Neural progenitor cell (in vitro differentiated cells): ENCODE measurements around the gene MAGIX. TPM values are rescaled to one million over a fixed set of nuclear protein-coding genes. Genes with fewer than 3 reads are reported as not detected.
A peak's percentile ranks its signal among the peaks of the same experiment; 100 is the strongest.

Experiments used
- DNase-seq: peaks from one replicate; pipeline ENCODE4 v3.0.0-alpha.2; 2016; ENCODE audit warnings: low spot score
- H2AFZ ChIP-seq: fragments of 200-600 bp; sonication (generic); replicated peaks from 2 replicates; pipeline ENCODE4 v1.6.1; 2016; ENCODE audit warnings: antibody characterized with exemption
- H3F3A ChIP-seq: fragments of 200-600 bp; sonication (generic); 2 replicates; pipeline ENCODE4 v1.6.1; 2016; ENCODE audit warnings: antibody characterized with exemption, low read depth
- H3K27ac ChIP-seq: fragments of 200-600 bp; sonication (generic); 2 replicates; pipeline ENCODE4 v1.5.1; 2016; ENCODE audit warnings: mild to moderate bottlenecking
- H3K27me3 ChIP-seq: fragments of 200-600 bp; sonication (generic); 2 replicates; pipeline ENCODE4 v1.6.1; 2016; ENCODE audit warnings: mild to moderate bottlenecking, moderate library complexity
- H3K36me3 ChIP-seq: fragments of 200-600 bp; sonication (generic); 2 replicates; pipeline ENCODE4 v1.5.1; 2016
- H3K4me1 ChIP-seq: fragments of 200-600 bp; sonication (generic); 2 replicates; pipeline ENCODE4 v1.6.1; 2016; ENCODE audit warnings: mixed run types
- H3K4me2 ChIP-seq: fragments of 200-600 bp; sonication (generic); 2 replicates; pipeline ENCODE4 v1.6.1; 2016
- H3K4me3 ChIP-seq: fragments of 200-600 bp; sonication (generic); 2 replicates; pipeline ENCODE4 v1.5.1; 2016
- H3K79me2 ChIP-seq: fragments of 200-600 bp; sonication (generic); 2 replicates; pipeline ENCODE4 v1.6.1; 2016; ENCODE audit warnings: low read depth
- H3K9ac ChIP-seq: fragments of 200-600 bp; sonication (generic); 2 replicates; pipeline ENCODE4 v1.6.1; 2016
- H3K9me3 ChIP-seq: fragments of 200-600 bp; sonication (generic); 2 replicates; pipeline ENCODE4 v1.5.1; 2016; ENCODE audit warnings: low read depth
- H4K20me1 ChIP-seq: fragments of 200-600 bp; sonication (generic); 2 replicates; pipeline ENCODE4 v1.6.1; 2016; ENCODE audit warnings: low read depth
- H3K27ac Mint-ChIP-seq: 3 replicates; pipeline ENCODE4 v1.8.0; 2021; ENCODE audit warnings: mixed read lengths
- H3K27me3 Mint-ChIP-seq: 2 replicates; pipeline ENCODE4 v1.8.0; 2022; ENCODE audit warnings: low read depth, mild to moderate bottlenecking, inconsistent platforms, moderate library complexity, mixed read lengths; ENCODE audit not compliant: insufficient read depth
- H3K36me3 Mint-ChIP-seq: 3 replicates; pipeline ENCODE4 v1.8.0; 2021; ENCODE audit warnings: mixed read lengths
- H3K4me1 Mint-ChIP-seq: 3 replicates; pipeline ENCODE4 v1.8.0; 2021; ENCODE audit warnings: mixed read lengths
- H3K4me3 Mint-ChIP-seq: 3 replicates; pipeline ENCODE4 v1.8.0; 2021; ENCODE audit warnings: mild to moderate bottlenecking, moderate library complexity, mixed read lengths
- H3K9me3 Mint-ChIP-seq: 3 replicates; pipeline ENCODE4 v1.8.0; 2020; ENCODE audit warnings: mixed read lengths
- EZH2 ChIP-seq: fragments of 200-600 bp; sonication (generic); IDR thresholded peaks from 2 replicates; pipeline ENCODE4 v1.6.1; 2017; ENCODE audit warnings: antibody characterized with exemption, mild to moderate bottlenecking, moderate library complexity
- EZH2phosphoT487 ChIP-seq: fragments of 200-600 bp; sonication (generic); IDR thresholded peaks from 2 replicates; pipeline ENCODE4 v1.6.1; 2017; ENCODE audit warnings: antibody characterized with exemption
- total RNA-seq: library from RNA; depleted of rRNA; stranded (reverse); fragments of >200 nt; gene quantifications from 2 replicates; pipeline ENCODE4 v1.2.3, GENCODE V29; 2015; ENCODE audit warnings: low replicate concordance
- TF ChIP-seq, protein P1 (sequence below): fragments of 200-600 bp; sonication (generic); IDR thresholded peaks from 2 replicates; pipeline ENCODE4 v1.5.1; 2017; ENCODE audit warnings: antibody characterized with exemption, mild to moderate bottlenecking

Gene MAGIX
- total RNA-seq, 1 donor from 2014 or later = 1.5 TPM

DNA sequence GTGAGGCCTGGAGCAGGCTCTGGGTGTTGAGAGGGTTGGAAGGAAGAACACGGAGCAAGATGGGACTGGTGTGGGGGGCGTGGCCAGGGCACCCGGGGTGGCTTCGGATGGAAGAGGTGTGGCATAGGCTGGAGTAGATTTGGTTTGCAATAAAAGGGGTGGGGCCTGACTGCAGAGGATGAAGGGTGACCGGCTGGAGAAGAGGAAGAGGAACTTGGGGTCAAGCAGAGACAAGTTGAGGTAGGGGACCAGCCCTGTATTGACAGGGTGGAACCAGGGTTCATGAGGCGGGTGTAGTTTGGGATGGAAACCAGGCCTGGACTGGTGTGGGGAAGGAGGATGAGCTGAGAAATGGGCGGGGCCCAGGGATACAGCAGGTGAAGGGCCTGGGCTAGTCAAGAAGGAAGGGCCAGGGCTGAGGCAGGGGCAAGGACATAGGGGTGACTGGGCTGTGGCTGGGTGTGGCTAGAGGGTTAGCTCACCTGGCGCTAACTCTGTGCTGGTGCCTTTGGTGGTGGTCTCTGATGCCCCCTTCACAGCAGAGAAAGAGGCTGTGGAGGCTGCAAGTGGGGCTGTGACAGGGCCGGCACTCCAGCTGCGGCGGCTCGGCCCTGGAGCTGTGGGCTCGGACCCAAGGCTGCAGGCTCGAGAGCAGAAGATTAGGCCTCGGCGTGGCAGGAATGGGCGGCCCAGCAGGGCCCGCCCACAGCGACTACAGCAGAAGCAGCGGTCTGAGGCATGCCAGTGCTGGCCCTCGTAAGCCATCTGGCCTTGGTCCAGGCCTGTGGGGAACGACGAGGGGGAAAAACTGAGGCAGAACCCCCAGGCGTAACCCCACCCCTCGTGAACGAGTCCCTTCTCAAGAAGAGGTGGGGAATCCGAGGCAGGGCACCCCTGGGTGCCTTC is 14.1 kb downstream of the MAGIX start:
- Mint-ChIP-seq H3K27ac (no peak overlapping the region), H3K9me3 (peaks cover 42% of the 10 kb centered on the region), H3K27me3 (peaks cover 20% of the 10 kb centered on the region), H3K4me3 (no peak overlapping the region), H3K36me3 (peaks cover 10% of the 10 kb centered on the region), H3K4me1 (no peaks in the 10 kb centered on the region)
- Histone ChIP-seq H3K9me3 (no peaks in the 10 kb centered on the region), H3F3A (no peaks in the 10 kb centered on the region), H3K27me3 (peaks cover 18% of the 10 kb centered on the region), H2AFZ (no peak overlapping the region), H3K4me1 (no peaks in the 10 kb centered on the region), H3K27ac (no peak overlapping the region), H3K79me2 (no peaks in the 10 kb centered on the region), H3K4me2 (no peak overlapping the region), H3K9ac (no peak overlapping the region), H3K36me3 (no peaks in the 10 kb centered on the region), H3K4me3 (no peak overlapping the region), H4K20me1 (no peaks in the 10 kb centered on the region)
- TF ChIP-seq EZH2phosphoT487 = no peak
- TF ChIP-seq, protein P1, sequence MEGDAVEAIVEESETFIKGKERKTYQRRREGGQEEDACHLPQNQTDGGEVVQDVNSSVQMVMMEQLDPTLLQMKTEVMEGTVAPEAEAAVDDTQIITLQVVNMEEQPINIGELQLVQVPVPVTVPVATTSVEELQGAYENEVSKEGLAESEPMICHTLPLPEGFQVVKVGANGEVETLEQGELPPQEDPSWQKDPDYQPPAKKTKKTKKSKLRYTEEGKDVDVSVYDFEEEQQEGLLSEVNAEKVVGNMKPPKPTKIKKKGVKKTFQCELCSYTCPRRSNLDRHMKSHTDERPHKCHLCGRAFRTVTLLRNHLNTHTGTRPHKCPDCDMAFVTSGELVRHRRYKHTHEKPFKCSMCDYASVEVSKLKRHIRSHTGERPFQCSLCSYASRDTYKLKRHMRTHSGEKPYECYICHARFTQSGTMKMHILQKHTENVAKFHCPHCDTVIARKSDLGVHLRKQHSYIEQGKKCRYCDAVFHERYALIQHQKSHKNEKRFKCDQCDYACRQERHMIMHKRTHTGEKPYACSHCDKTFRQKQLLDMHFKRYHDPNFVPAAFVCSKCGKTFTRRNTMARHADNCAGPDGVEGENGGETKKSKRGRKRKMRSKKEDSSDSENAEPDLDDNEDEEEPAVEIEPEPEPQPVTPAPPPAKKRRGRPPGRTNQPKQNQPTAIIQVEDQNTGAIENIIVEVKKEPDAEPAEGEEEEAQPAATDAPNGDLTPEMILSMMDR = no peak
- no peak for TF ChIP-seq EZH2
- DNase-seq = no peak

DNA sequence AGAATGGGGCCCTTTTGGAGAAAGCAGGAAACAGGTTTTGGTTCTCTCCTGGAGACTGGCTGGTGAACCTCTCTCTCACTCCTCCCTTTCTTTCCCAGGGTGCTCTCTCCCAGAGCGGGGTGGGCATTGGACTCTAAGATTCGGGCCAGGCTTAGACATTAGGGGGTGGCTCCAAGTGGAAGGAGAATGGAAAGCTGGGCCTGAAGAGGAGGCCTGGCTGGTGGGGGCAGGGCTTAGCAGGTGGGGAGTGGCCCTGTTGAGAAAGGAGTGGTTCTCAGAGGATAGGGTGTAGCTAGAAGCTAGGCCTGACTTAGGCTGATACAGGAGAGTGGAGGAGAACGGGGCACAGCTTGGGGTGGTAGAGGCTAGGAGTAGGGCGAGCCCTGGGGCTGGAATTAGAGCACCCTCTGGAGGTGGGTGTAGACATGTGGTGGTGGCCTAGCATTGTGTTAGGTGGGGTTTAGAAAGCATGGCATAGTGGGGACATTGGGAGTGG is 14.8 kb downstream of the MAGIX start:
- Histone ChIP-seq H3K27me3 (peaks cover 11% of the 10 kb centered on the region), H3K4me2 (no peak overlapping the region), H3K79me2 (no peaks in the 10 kb centered on the region), H3K9ac (no peak overlapping the region), H3K36me3 (no peaks in the 10 kb centered on the region), H3K4me1 (no peaks in the 10 kb centered on the region), H3K9me3 (no peaks in the 10 kb centered on the region), H3K4me3 (no peak overlapping the region), H2AFZ (no peak overlapping the region), H4K20me1 (no peaks in the 10 kb centered on the region), H3K27ac (no peak overlapping the region), H3F3A (no peaks in the 10 kb centered on the region)
- Mint-ChIP-seq H3K9me3 (peaks cover 46% of the 10 kb centered on the region), H3K4me1 (no peaks in the 10 kb centered on the region), H3K27me3 (peaks cover 15% of the 10 kb centered on the region), H3K27ac (peak overlapping the region; percentile 8), H3K36me3 (peaks cover 10% of the 10 kb centered on the region), H3K4me3 (no peak overlapping the region)
- TF ChIP-seq EZH2 = no peak
- TF ChIP-seq EZH2phosphoT487 = no peak
- TF ChIP-seq, protein P1 = no peak
- no peak for DNase-seq

DNA sequence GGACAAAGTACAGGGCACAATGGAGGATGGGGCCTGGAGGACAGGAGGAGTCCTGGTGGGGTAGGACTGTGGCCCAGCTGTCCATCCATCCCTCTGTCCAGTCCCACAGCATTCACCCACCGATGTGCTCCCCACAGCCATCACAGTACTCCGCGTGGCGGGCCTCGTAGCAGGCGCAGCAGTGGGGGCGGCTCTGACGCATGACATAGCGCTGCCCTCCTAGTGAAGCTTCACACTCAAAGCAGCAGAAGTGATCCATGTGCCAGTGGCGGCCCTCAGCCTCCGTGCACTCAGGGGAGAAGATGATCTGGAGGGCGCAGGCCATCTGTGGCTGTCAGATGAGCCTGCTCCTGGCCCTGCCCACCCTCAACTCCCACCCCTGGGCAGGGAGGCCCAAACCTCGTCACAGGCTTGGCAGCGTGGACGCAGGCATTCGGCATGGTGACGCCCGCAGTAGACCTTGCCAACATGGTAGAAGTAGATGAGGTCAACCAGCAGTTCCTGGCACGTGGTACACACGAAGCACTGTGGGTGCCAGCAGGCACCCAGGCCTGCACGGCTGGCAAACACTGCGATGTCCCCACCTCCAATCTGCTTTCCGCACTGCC is 15.4 kb downstream of the MAGIX start:
- Mint-ChIP-seq H3K27ac (peak overlapping the region; percentile 8), H3K9me3 (peaks cover 44% of the 10 kb centered on the region), H3K27me3 (peaks cover 14% of the 10 kb centered on the region), H3K36me3 (peaks cover 10% of the 10 kb centered on the region), H3K4me1 (no peaks in the 10 kb centered on the region), H3K4me3 (no peak overlapping the region)
- no peak for DNase-seq
- no peaks in the 10 kb centered on the region for H3K9me3 ChIP-seq
- no peaks in the 10 kb centered on the region for H3K79me2 ChIP-seq
- no peaks in the 10 kb centered on the region for H3F3A ChIP-seq
- no peak overlapping the region for H3K4me2 ChIP-seq
- H3K36me3 ChIP-seq = no peaks in the 10 kb centered on the region
- no peaks in the 10 kb centered on the region for H3K4me1 ChIP-seq
- no peaks in the 10 kb centered on the region for H4K20me1 ChIP-seq
- H3K9ac ChIP-seq = no peak overlapping the region
- H3K27ac ChIP-seq = no peak overlapping the region
- H3K27me3 ChIP-seq = peaks cover 5% of the 10 kb centered on the region
- no peak overlapping the region for H3K4me3 ChIP-seq
- TF ChIP-seq EZH2phosphoT487 (no peak), EZH2 (no peak)
- TF ChIP-seq, protein P1 = no peak
- no peak overlapping the region for H2AFZ ChIP-seq
